HepG2 (cell line): ENCODE data around the gene COX6B1. TPM values are rescaled to one million over a fixed set of nuclear protein-coding genes. Genes with fewer than 3 reads are reported as not detected.
A peak's percentile ranks its signal among the peaks of the same experiment; 100 is the strongest.

Source experiments
- BCL6 ChIP-seq: IDR thresholded peaks from 2 replicates; pipeline ENCODE4 v1.6.1; 2016; ENCODE audit warnings: missing genetic modification reagents, missing compliant biosample characterization
- HNRNPL ChIP-seq: fragments of 200-400 bp; formaldehyde crosslinking; IDR thresholded peaks from 2 replicates; pipeline ENCODE4 v1.6.1; 2017; ENCODE audit warnings: mild to moderate bottlenecking, low read depth, low read length
- IKZF4 ChIP-seq: sonication (generic); formaldehyde crosslinking; IDR thresholded peaks from 2 replicates; pipeline ENCODE4 v1.5.1; 2020; ENCODE audit warnings: borderline replicate concordance, mild to moderate bottlenecking, low read depth, missing genetic modification reagents; ENCODE audit errors: not compliant biosample characterization
- MAZ ChIP-seq, 2 experiments: sonication (generic) in 1 of 2; formaldehyde crosslinking in 1 of 2; IDR thresholded peaks; 2 replicates each; pipeline versions ENCODE4 v1.5.0 to v1.6.1; 2012 to 2020; ENCODE audit warnings: low read depth in 2 of 2, mild to moderate bottlenecking in 2 of 2, borderline replicate concordance in 1 of 2, improper control_type of control experiment in 1 of 2, low read length in 1 of 2, missing genetic modification reagents in 1 of 2, moderate library complexity in 1 of 2
- SALL2 ChIP-seq: sonication (generic); formaldehyde crosslinking; IDR thresholded peaks from 2 replicates; pipeline ENCODE4 v1.8.1; 2023; ENCODE audit warnings: mild to moderate bottlenecking, missing genetic modification reagents, inconsistent platforms
- SNAI1 ChIP-seq: sonication (generic); formaldehyde crosslinking; IDR thresholded peaks from 2 replicates; pipeline ENCODE4 v1.5.0; 2020; ENCODE audit warnings: mild to moderate bottlenecking, missing genetic modification reagents, borderline replicate concordance
- ZBTB42 ChIP-seq: sonication (generic); formaldehyde crosslinking; IDR thresholded peaks from 2 replicates; pipeline ENCODE4 v1.5.0; 2020; ENCODE audit warnings: mild to moderate bottlenecking, missing genetic modification reagents
- ZFP41 ChIP-seq: sonication (generic); formaldehyde crosslinking; IDR thresholded peaks from 2 replicates; pipeline ENCODE4 v1.4.0; 2020; ENCODE audit warnings: mild to moderate bottlenecking, missing genetic modification reagents, borderline replicate concordance
- ZKSCAN1 ChIP-seq: fragments of 150-350 bp; IDR thresholded peaks from 2 replicates; pipeline ENCODE4 v1.6.1; 2014; ENCODE audit warnings: low read length
- ZNF10 ChIP-seq: sonication (generic); formaldehyde crosslinking; IDR thresholded peaks from 2 replicates; pipeline ENCODE4 v1.4.0; 2020; ENCODE audit warnings: mild to moderate bottlenecking, low read depth, missing genetic modification reagents, borderline replicate concordance
- ZNF331 ChIP-seq: sonication (generic); formaldehyde crosslinking; IDR thresholded peaks from 2 replicates; pipeline ENCODE4 v1.4.0; 2020; ENCODE audit warnings: missing genetic modification reagents
- ZNF33A ChIP-seq: sonication (generic); formaldehyde crosslinking; IDR thresholded peaks from 2 replicates; pipeline ENCODE4 v1.5.1; 2020; ENCODE audit warnings: missing genetic modification reagents, mild to moderate bottlenecking, moderate library complexity, borderline replicate concordance
- ZNF598 ChIP-seq: sonication (generic); formaldehyde crosslinking; IDR thresholded peaks from 2 replicates; pipeline ENCODE4 v1.5.1; 2020; ENCODE audit warnings: mild to moderate bottlenecking, missing genetic modification reagents, borderline replicate concordance
- ZNF841 ChIP-seq: sonication (generic); formaldehyde crosslinking; IDR thresholded peaks from 2 replicates; pipeline ENCODE4 v1.8.1; 2023; ENCODE audit warnings: missing genetic modification reagents, borderline replicate concordance
- ZSCAN30 ChIP-seq: sonication (generic); formaldehyde crosslinking; IDR thresholded peaks from 2 replicates; pipeline ENCODE4 v1.5.0; 2020; ENCODE audit warnings: mild to moderate bottlenecking, missing genetic modification reagents
- polyA plus RNA-seq, 8 experiments: library from polyadenylated mRNA; depleted of rRNA in 3 of 8; stranded (reverse) in 7 of 8; unstranded in 1 of 8; fragments of >200 nt; fragmentation: Illumina TruSeq in 4 of 8; extraction: Trizol in 4 of 8; gene quantifications; 2 replicates each; pipeline versions ENCODE4 v1.2.1 to v1.2.3, GENCODE V29; 2011 to 2016; ENCODE audit warnings: low read depth in 4 of 8, missing spikeins in 1 of 8, mixed read lengths in 1 of 8; ENCODE audit not compliant: insufficient read depth in 1 of 8
- total RNA-seq, 5 experiments: library from RNA; depleted of rRNA; stranded (reverse); fragments of >200 nt; fragmentation: Illumina TruSeq; extraction: Trizol; gene quantifications; 2 replicates each; pipeline ENCODE4 v1.2.3, GENCODE V29; 2016; ENCODE audit warnings: low read depth in 1 of 5
- TF ChIP-seq, protein P1 (sequence below): sonication (generic); formaldehyde crosslinking; IDR thresholded peaks from 2 replicates; pipeline ENCODE4 v1.4.0; 2020; ENCODE audit warnings: missing genetic modification reagents
- TF ChIP-seq, protein P2 (sequence below): IDR thresholded peaks from 2 replicates; pipeline ENCODE4 v1.6.1; 2016; ENCODE audit warnings: missing compliant biosample characterization, missing genetic modification reagents, borderline replicate concordance
- TF ChIP-seq, protein P3 (sequence below): sonication (generic); formaldehyde crosslinking; IDR thresholded peaks from 2 replicates; pipeline ENCODE4 v1.4.0; 2020; ENCODE audit warnings: missing genetic modification reagents
- TF ChIP-seq, protein P4 (sequence below): sonication (generic); formaldehyde crosslinking; IDR thresholded peaks from 2 replicates; pipeline ENCODE4 v1.5.1; 2020; ENCODE audit warnings: missing genetic modification reagents, mild to moderate bottlenecking, borderline replicate concordance

Gene COX6B1
- total and polyA plus RNA-seq, 2 of the 13 experiments (the other 11 are each of a cell fraction or from before 2014, with no cell fraction given) = 481 to 487 TPM

DNA sequence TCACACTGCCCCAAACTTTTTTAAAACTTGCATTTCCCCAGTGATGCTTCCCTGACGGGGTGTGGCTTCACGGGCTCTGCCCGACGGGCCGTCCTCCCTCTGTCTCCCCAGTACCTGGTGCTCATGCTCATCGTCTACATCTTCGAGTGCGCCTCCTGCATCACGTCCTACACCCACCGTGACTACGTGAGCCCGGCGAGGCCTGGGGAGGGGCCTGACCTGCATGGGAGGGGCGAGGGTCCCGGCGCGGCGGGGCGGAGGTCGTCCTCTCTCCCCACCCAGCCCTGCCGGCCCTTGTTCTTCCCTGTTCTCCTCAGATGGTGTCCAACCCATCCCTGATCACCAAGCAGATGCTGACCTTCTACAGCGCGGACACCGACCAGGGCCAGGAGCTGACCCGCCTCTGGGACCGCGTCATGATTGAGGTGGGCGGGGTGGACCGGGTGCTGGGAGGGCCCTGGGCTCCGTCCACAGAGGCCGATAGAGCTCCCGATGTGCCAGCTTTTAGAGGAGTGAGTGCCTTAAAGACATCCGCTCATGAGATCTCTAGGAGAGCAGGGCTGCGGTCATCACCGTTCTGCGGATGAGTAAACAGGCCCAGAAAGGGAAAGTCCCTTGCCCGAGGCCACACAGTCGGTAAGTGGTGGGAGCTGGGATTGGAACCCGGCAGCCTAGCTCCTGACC is 25.1 kb downstream of the COX6B1 start (continued):
- TF ChIP-seq, protein P1, sequence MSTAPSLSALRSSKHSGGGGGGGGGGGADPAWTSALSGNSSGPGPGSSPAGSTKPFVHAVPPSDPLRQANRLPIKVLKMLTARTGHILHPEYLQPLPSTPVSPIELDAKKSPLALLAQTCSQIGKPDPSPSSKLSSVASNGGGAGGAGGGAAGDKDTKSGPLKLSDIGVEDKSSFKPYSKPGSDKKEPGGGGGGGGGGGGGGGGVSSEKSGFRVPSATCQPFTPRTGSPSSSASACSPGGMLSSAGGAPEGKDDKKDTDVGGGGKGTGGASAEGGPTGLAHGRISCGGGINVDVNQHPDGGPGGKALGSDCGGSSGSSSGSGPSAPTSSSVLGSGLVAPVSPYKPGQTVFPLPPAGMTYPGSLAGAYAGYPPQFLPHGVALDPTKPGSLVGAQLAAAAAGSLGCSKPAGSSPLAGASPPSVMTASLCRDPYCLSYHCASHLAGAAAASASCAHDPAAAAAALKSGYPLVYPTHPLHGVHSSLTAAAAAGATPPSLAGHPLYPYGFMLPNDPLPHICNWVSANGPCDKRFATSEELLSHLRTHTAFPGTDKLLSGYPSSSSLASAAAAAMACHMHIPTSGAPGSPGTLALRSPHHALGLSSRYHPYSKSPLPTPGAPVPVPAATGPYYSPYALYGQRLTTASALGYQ = no peak
- no peak for TF ChIP-seq SNAI1
- TF ChIP-seq ZNF598 (CRISPR knock-in tag) = peak; percentile 33; the same call in 1 of the 2 replicates
- TF ChIP-seq ZFP41 (CRISPR knock-in tag) = no peak
- no peak for TF ChIP-seq ZNF33A (CRISPR knock-in tag)
- TF ChIP-seq ZNF331 (CRISPR knock-in tag) = no peak
- peak; percentile 16 for TF ChIP-seq IKZF4 (CRISPR knock-in tag)
- no peak for TF ChIP-seq HNRNPL
- TF ChIP-seq, protein P2, sequence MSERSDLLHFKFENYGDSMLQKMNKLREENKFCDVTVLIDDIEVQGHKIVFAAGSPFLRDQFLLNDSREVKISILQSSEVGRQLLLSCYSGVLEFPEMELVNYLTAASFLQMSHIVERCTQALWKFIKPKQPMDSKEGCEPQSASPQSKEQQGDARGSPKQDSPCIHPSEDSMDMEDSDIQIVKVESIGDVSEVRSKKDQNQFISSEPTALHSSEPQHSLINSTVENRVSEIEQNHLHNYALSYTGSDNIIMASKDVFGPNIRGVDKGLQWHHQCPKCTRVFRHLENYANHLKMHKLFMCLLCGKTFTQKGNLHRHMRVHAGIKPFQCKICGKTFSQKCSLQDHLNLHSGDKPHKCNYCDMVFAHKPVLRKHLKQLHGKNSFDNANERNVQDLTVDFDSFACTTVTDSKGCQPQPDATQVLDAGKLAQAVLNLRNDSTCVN = 0 out of 2 replicates have a peak, but pooled peaks have one; percentile 30
- no peak for TF ChIP-seq ZNF841
- TF ChIP-seq MAZ (IDR thresholded peaks at IDR 0.05; ENCODE audit: borderline replicate concordance, low read depth, low read length) = no peak
- TF ChIP-seq MAZ (CRISPR knock-in tag; IDR thresholded peaks at IDR 0.05; ENCODE audit: low read depth) = no peak
- TF ChIP-seq, protein P3, sequence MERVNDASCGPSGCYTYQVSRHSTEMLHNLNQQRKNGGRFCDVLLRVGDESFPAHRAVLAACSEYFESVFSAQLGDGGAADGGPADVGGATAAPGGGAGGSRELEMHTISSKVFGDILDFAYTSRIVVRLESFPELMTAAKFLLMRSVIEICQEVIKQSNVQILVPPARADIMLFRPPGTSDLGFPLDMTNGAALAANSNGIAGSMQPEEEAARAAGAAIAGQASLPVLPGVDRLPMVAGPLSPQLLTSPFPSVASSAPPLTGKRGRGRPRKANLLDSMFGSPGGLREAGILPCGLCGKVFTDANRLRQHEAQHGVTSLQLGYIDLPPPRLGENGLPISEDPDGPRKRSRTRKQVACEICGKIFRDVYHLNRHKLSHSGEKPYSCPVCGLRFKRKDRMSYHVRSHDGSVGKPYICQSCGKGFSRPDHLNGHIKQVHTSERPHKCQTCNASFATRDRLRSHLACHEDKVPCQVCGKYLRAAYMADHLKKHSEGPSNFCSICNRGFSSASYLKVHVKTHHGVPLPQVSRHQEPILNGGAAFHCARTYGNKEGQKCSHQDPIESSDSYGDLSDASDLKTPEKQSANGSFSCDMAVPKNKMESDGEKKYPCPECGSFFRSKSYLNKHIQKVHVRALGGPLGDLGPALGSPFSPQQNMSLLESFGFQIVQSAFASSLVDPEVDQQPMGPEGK (CRISPR knock-in tag) = peak; percentile 50
- no peak for TF ChIP-seq ZNF10 (CRISPR knock-in tag)
- TF ChIP-seq, protein P4, sequence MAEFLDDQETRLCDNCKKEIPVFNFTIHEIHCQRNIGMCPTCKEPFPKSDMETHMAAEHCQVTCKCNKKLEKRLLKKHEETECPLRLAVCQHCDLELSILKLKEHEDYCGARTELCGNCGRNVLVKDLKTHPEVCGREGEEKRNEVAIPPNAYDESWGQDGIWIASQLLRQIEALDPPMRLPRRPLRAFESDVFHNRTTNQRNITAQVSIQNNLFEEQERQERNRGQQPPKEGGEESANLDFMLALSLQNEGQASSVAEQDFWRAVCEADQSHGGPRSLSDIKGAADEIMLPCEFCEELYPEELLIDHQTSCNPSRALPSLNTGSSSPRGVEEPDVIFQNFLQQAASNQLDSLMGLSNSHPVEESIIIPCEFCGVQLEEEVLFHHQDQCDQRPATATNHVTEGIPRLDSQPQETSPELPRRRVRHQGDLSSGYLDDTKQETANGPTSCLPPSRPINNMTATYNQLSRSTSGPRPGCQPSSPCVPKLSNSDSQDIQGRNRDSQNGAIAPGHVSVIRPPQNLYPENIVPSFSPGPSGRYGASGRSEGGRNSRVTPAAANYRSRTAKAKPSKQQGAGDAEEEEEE (CRISPR knock-in tag) = no peak
- TF ChIP-seq ZSCAN30 (CRISPR knock-in tag) = no peak
- TF ChIP-seq SALL2 (CRISPR knock-in tag) = no peak
- TF ChIP-seq ZKSCAN1 = no peak
- no peak for TF ChIP-seq ZBTB42 (CRISPR knock-in tag)
- no peak for TF ChIP-seq BCL6 (CRISPR knock-in tag)
